ENCODE measurements around the gene PKP3. TPM values are rescaled to one million over a fixed set of nuclear protein-coding genes. Genes with fewer than 3 reads are reported as not detected.
"Not testable (repeated sequence)": the region's sequence is repeated elsewhere in the genome, so short reads cannot be mapped to it uniquely, and the experiment has no call there.

PKP3 gene
- polyA plus RNA-seq, 1 of the 3 experiments (the other 2 are of a cell fraction): 1.4 TPM

- TF ChIP-seq JUND (IDR thresholded peaks at IDR 0.05): no peak
- no peak for TF ChIP-seq RFX5 (IDR thresholded peaks at IDR 0.05; ENCODE audit: low read length)
- TF ChIP-seq, protein P1, sequence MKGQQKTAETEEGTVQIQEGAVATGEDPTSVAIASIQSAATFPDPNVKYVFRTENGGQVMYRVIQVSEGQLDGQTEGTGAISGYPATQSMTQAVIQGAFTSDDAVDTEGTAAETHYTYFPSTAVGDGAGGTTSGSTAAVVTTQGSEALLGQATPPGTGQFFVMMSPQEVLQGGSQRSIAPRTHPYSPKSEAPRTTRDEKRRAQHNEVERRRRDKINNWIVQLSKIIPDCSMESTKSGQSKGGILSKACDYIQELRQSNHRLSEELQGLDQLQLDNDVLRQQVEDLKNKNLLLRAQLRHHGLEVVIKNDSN (IDR thresholded peaks at IDR 0.05; ENCODE audit: borderline replicate concordance, low read depth): no peak
- no peak for TF ChIP-seq FOXM1 (IDR thresholded peaks at IDR 0.05; ENCODE audit: low read depth)
- no peak for TF ChIP-seq EP300 (IDR thresholded peaks at IDR 0.05; ENCODE audit: borderline replicate concordance in 1 of 2, low read depth in 1 of 2, low read length in 1 of 2)
These were observed 40.5 kb downstream of the PKP3 start (continued) for GRCh38 chr11:434496-434895.

DNA sequence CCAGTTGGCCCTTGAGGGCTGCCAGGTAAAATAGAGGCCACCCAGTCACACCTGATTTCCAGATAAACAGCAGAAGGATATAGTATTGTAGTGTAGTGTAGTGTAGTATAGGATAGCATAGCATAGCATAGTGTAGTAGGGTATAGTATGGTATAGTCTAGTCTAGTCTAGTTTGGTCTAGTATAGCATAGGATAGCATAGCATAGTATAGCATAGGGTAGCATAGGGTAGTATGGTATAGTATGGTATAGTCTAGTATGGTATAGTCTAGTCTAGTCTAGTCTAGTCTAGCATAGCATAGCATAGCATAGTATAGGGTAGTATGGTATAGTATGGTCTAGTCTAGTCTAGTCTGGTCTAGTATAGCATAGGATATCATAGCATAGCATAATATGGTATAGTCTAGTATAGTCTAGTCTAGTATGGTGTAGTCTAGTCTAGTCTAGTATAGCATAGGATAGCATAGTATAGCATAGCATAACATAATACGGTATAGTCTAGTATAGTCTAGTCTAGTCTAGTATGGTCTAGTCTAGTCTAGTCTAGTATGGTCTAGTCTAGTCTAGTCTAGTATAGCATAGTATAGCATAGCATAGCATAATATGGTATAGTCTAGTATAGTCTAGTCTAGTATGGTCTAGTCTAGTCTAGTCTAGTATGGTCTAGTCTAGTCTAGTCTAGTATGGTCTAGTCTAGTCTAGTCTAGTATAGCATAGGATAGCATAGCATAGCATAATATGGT, 41.2 kb downstream of the PKP3 start:
- 78% methylated on average over 1 of the region's 1 CpG for WGBS (ENCODE audit: low lambda C conversion rate)
- H3K4me3 ChIP-seq (ENCODE audit: low read depth in 2 of 2, low read length in 1 of 2); H4K20me1 ChIP-seq (ENCODE audit: insufficient read depth); H3K36me3 ChIP-seq (replicated peaks in 1 of 2; ENCODE audit: control insufficient read depth in 1 of 2, insufficient read depth in 2 of 2, low read length in 1 of 2); H3K27ac ChIP-seq (ENCODE audit: low read depth in 2 of 2, low read length in 1 of 2); H3K9ac ChIP-seq; H3K9me3 ChIP-seq; H3K4me2 ChIP-seq; POLR2A ChIA-PET; H3K9me2 ChIP-seq; H3K4me1 ChIP-seq (ENCODE audit: control insufficient read depth in 1 of 2, insufficient read depth in 2 of 2, low read depth in 1 of 2, low read length in 1 of 2); DNase-seq; H3K79me2 ChIP-seq (ENCODE audit: insufficient read depth); H2AFZ ChIP-seq (ENCODE audit: low read depth); H3F3A ChIP-seq (replicated peaks; ENCODE audit: insufficient read depth); CTCF ChIA-PET: not testable (repeated sequence)
- H3K27me3 ChIP-seq (ENCODE audit: insufficient read depth): peaks cover 12% of the 10 kb centered on the region

GRCh38 chr11:437228-437870, 43.3 kb downstream of the PKP3 start:
- Histone ChIP-seq H3K4me3 (ENCODE audit: low read depth in 2 of 2, low read length in 1 of 2) (no peak overlapping the region), H3K9me3 (no peaks in the 10 kb centered on the region), H3F3A (replicated peaks; ENCODE audit: insufficient read depth) (no peaks in the 10 kb centered on the region), H3K4me2 (no peak overlapping the region), H3K9ac (no peak overlapping the region), H3K27me3 (ENCODE audit: insufficient read depth) (peaks cover 21% of the 10 kb centered on the region), H3K79me2 (ENCODE audit: insufficient read depth) (no peaks in the 10 kb centered on the region), H3K4me1 (ENCODE audit: control insufficient read depth in 1 of 2, insufficient read depth in 2 of 2, low read depth in 1 of 2, low read length in 1 of 2) (peaks cover 0 to 5% of the 10 kb centered on the region in 2 experiments; a peak in 1 of 4 replicates), H3K9me2 (no peaks in the 10 kb centered on the region), H2AFZ (ENCODE audit: low read depth) (no peak overlapping the region), H3K36me3 (replicated peaks in 1 of 2; ENCODE audit: control insufficient read depth in 1 of 2, insufficient read depth in 2 of 2, low read length in 1 of 2) (no peaks in the 10 kb centered on the region), H3K27ac (ENCODE audit: low read depth in 2 of 2, low read length in 1 of 2) (no peak overlapping the region), H4K20me1 (ENCODE audit: insufficient read depth) (no peaks in the 10 kb centered on the region)
- ChIA-PET CTCF (interaction anchor here (3.1 kb wide), 1 partner anchor 11 kb away, joined by 15 read pairs; no protein-coding TSS in a partner anchor), POLR2A (interaction anchor here (0.6 kb wide), 1 partner anchor 11 kb away, joined by 3 read pairs; no protein-coding TSS in a partner anchor)
- WGBS (ENCODE audit: low lambda C conversion rate): 41% methylated on average over 8 of the region's 17 CpGs
- DNase-seq: no peak
- TF ChIP-seq NFIC (IDR thresholded peaks at IDR 0.05; ENCODE audit: borderline replicate concordance) (no peak), POLR2AphosphoS5 (IDR thresholded peaks at IDR 0.05; ENCODE audit: low read depth, low read length) (no peak), REST (IDR thresholded peaks at IDR 0.05; ENCODE audit: low read depth, low read length) (no peak), FOSL2 (IDR thresholded peaks at IDR 0.05; ENCODE audit: borderline replicate concordance, low read depth) (no peak), RXRA (IDR thresholded peaks at IDR 0.05; ENCODE audit: borderline replicate concordance, low read depth) (no peak), TEAD4 (IDR thresholded peaks at IDR 0.05; ENCODE audit: borderline replicate concordance, insufficient read depth) (no peak), CHD2 (IDR thresholded peaks at IDR 0.05; ENCODE audit: low read length, partially characterized antibody) (no peak), CTCF (IDR thresholded peaks at IDR 0.05) (no peak), USF2 (IDR thresholded peaks at IDR 0.05; ENCODE audit: borderline replicate concordance, low read depth, low read length) (no peak), NRF1 (IDR thresholded peaks at IDR 0.05; ENCODE audit: low read depth, low read length) (no peak), TAF1 (IDR thresholded peaks at IDR 0.05; ENCODE audit: borderline replicate concordance, low read depth, low read length) (no peak)
- TF ChIP-seq, protein P2, sequence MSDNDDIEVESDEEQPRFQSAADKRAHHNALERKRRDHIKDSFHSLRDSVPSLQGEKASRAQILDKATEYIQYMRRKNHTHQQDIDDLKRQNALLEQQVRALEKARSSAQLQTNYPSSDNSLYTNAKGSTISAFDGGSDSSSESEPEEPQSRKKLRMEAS (IDR thresholded peaks at IDR 0.05; ENCODE audit: low read depth): no peak
